Esophagus muscularis mucosa (tissue), 3 donors: ENCODE data around the gene MED13L.

Source experiments
- POLR2AphosphoS5 ChIP-seq, 2 donors: sonication (generic); formaldehyde crosslinking; IDR thresholded peaks; one replicate each; pipeline ENCODE4 v1.6.1; 2017; ENCODE audit warnings: antibody characterized with exemption in 2 of 2
- TF ChIP-seq, protein P1 (sequence below), 3 experiments: fragments of 200-600 bp in 2 of 3; fragments of 450-650 bp in 1 of 3; sonication (generic) in 2 of 3; IDR thresholded peaks; one replicate each; pipeline ENCODE4 v1.5.1; 2017 to 2019; ENCODE audit warnings: antibody characterized with exemption in 3 of 3, mild to moderate bottlenecking in 2 of 3, moderate library complexity in 1 of 3

DNA sequence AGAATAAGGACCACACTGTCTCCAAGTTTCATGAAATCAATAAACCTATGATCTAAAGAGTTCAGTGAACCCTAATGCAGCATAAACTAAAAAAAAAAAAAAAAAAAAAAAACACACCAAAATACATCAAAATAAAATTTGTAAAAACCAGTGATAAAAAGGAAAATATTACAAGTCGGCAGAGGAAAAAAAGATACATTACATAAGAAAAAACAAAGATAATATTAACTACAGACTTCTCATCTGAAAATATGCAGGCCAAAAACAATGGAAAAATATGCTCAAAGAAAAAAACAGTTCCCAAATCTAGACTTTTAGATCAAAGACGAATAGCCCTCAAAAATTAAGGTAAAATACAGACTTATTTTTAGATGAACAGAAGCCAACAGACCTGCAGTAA, 27.6 kb downstream of the MED13L start:
- TF ChIP-seq, protein P1, sequence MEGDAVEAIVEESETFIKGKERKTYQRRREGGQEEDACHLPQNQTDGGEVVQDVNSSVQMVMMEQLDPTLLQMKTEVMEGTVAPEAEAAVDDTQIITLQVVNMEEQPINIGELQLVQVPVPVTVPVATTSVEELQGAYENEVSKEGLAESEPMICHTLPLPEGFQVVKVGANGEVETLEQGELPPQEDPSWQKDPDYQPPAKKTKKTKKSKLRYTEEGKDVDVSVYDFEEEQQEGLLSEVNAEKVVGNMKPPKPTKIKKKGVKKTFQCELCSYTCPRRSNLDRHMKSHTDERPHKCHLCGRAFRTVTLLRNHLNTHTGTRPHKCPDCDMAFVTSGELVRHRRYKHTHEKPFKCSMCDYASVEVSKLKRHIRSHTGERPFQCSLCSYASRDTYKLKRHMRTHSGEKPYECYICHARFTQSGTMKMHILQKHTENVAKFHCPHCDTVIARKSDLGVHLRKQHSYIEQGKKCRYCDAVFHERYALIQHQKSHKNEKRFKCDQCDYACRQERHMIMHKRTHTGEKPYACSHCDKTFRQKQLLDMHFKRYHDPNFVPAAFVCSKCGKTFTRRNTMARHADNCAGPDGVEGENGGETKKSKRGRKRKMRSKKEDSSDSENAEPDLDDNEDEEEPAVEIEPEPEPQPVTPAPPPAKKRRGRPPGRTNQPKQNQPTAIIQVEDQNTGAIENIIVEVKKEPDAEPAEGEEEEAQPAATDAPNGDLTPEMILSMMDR (IDR thresholded peaks at IDR 0.05): no peak
- no peak for TF ChIP-seq POLR2AphosphoS5 (IDR thresholded peaks at IDR 0.05)
